Measurements from ENCODE around the gene SPINK2.

SPINK2 gene, protein sequence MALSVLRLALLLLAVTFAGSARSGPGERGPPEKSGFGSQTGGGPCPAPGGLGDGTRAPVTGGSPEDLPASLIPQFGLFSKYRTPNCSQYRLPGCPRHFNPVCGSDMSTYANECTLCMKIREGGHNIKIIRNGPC

DNA sequence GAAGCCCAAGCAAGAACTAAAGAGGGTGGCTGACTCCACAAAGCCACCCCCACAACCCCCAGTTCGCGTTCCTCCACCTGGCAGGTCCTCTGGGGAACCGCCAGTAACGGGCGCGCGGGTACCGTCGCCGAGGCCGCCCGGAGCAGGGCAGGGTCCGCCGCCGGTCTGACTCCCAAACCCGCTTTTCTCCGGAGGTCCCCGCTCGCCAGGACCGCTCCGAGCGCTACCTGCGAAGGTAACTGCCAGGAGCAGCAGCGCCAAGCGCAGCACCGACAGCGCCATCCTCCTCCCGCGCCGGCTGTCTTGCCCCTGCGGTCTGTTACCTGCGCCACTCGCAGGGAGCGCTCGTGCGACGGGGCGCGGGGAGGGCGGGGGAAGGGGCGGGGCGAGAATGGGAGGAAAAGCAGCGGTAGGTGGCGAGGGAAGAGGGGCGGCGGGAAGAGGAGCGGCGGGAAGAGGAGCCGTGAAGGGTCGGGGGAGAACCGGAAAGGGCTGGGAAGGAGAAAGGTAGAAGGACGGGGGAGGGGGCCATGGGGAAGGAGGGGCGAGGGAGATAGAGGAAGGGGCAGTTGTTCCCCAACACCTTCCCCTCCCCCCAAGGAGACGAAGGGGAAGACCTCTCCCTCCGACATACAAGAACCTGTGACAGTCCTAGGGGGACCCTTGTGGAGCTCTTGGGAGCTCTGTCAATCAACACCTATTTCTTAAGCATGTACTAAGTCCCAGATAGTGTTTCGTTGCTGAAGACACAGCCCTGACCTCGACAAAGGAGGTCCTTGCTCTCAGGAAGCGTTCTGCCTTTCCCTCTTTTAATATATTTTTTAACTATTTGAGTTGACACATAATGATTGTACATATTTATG is at the start of gene SPINK2:
TSS of gene SPINK2 (minus strand) at position 321 of the 863 bp plus-strand sequence. CDS start at position 282, 39 bp downstream.
- no peak for DNase-seq

DNA sequence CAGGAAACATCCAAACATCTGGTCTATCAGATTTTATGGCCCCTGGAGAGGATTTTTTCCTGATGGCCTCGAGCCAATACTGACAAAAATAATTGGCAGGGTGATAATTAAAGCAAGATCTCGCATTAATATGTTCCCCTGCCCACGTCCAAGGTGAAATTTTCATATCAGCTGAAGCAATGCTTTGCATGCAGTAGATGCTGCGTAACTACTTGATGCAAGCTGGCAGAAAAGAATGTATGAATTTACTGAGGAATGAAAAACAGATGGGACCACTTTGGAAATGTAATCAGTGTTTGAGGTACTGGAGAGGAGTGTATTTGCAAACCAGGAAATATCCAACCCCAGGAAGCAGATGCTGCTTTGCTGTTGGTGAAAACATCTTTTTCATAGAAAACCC is 49.4 kb upstream of the SPINK2 start:
- DNase-seq = no peak

DNA sequence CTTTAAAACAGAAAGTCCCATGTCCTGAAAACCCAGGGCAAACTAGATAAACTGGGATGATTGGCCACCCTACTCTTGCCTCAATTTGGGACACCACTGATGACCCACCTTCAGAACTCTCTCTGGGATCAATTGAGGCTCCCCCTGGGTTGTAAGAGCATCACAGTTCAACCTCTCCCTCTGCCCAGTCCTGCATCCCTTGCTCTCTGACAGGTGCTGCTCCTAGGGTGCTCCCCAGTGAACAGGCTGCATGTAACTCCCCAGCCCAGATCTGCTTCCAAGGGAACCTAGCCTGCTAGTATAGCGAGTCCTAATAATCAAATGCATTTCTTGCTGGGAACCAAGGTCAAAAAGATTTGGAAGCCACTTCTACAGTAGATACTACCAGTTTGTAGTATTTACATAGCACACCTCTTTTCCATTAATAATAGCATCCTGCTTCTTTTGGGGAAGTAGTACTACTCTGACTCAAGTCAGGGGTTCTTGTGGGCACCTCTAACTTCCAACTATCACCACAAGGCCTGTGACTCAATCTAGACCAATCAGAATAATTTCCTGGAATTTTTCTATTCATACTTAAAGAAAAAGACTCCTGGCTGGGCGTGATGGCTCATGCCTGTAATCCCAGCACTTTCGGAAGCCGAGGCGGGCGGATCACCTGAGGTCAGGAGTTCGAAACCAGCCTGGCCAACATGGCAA is 42.1 kb upstream of the SPINK2 start:
- peak; percentile 20 for DNase-seq

DNA sequence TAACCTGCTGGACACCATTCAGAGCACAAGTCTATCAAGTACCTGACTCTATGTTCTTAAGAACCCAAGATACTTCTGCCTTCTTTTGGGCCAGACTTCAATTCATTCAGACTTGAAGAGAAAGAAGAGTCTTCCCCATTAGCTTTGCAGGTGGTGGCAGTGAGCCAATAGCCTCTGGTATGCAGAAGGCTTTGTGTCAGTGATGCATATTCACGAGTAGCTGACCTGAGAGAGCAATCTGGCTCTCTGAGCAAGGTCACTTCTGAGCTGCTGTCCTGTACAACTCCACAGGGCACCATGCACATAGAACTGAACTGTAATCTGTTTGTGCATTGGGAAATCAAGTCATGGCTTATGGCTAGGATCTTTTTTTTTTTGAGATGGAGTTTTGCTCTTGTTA is 39.9 kb upstream of the SPINK2 start:
- no peak for DNase-seq

DNA sequence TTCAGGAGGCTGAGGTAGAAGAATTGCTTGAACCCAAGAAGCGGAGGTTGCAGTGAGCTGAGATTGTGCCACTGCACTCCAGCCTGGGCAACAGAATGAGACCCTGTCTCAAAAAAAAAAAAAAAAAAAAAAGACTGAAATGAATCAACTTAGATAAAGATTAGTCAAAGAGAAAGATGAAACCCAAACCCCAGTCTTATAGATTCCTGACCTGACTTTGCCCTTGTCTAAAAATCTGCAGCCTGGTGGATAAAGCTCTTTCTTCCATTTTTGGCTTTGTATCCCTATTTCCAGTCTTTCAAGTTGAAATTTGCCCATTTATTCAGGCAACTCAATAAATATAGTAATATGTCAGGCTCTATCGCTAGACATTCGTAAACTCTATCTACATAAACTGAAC is 39.3 kb upstream of the SPINK2 start:
- DNase-seq = no peak

DNA sequence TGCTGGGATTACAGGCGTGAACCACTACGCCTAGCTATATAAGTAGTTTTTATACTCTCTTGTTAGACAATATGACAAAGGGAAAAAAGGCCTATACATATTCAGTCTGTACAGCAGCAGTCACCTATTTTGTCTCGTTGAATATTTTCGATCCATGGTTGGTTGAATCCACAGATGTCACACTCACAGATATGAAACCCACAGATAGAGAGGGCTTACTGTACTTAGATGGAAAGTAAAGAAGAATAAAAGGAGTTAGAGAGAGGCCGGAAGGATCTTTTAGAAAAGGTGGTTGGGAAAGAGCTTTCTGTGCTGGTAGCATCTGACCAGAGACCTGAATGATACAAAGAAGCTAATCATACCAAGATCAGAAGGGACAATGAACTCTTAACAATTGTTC is 38.3 kb upstream of the SPINK2 start:
- no peak for DNase-seq

DNA sequence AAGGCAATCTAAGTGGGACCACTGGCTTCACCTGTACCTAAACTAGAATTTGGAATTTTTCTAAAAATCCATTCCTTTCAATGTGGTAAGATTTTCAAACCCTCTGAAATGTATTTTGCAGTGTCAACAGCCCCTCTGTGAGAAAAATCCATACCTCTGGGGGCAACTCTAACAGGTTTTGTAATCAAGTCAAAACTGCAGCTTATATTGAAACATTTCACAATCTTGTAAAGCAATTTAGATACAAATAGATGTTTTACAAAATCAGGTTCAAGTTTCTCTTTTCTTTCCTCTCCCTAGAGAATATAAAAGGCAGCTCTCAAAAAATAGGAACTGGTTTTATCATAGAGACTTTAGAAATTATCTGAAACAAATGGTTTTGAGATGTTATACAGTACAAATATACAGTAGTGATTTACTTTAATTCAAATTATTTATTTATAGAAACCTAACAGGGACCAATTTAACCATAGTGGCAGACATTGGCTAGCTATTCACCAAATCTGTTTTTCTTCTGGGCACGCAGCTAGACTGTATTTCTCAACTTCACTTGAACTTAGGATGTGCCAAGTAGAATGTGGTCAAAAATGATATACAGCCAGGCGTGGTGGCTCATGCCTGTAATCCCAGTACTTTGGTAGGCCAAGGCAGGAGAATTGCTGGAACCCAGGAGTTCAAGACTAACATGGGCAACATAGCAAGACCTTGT is 36.3 kb upstream of the SPINK2 start:
- no peak for DNase-seq

DNA sequence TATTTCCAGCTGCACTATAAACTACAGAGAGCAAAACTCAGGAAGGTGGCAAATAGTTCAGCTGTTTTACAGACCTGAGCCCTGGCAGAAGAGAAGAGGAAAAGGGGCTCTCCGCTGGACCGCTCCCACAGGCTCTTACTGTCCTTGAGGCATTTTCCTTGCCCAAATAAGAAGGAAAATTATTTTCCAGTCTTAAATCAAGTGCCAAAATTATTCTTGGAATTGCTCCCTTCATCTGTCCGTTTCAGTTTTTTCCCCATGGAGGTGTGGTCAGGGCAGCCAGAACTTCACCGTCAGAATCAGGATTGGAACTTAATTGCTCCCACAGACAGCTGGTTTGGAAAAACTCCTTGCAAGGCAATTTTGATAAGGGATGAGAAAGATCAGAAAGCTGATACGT is 35.2 kb upstream of the SPINK2 start:
- no peak for DNase-seq

DNA sequence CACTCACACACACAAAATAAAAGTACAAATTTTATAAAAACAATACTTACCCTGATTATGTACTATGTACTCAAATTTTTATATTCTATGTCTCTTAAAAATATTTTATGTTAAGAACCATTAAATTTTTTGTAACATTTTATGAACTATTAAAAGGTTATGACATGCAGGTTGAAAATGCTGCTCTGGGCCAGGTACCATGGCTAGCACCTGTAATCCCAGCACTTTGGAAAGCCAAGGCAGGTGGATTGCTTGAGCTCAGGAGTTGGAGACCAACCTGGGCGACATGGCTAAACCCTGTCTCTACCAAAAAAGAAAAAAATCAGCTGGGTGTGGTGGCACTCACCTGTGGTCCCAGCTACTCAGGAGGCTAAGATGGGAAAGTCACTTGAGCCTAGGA is 29.4 kb upstream of the SPINK2 start:
- DNase-seq = no peak

DNA sequence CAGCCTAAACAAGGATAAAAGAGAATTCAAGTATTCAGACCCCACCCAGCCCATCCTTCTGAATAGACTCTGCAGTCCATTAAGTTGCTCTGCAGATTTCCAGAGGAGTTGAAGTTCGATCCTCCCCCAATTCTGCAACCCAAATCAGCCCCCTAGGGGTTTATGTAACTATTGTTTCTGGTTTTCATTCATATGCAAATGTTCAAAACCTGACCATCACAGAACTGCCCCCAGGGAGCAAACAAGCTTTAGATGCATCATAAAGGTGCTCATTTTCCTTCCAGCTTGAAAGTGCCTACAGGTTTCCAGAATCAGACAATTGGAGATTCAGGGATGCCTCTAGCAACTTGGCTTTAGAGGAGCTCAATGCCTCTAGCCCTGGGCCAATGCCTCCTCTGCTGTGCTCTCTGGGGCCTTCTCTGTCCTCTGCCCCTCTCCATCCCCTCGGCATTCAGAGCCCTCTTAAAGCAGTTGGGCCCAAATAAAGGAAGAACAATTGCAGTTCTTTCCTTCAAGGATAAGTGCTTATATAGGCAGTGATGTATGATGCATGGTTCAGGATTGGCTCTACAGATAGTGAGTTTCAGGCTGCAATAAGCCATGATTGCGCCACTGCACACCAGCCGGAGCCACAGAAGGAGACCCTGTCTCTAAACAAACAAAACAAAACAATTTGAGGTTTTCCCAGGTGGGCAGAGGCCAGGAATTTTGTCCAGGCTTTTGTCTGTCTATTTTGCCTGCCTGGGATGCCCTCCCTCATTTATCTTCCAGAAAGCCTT is 23.5 kb upstream of the SPINK2 start:
- DNase-seq = no peak

DNA sequence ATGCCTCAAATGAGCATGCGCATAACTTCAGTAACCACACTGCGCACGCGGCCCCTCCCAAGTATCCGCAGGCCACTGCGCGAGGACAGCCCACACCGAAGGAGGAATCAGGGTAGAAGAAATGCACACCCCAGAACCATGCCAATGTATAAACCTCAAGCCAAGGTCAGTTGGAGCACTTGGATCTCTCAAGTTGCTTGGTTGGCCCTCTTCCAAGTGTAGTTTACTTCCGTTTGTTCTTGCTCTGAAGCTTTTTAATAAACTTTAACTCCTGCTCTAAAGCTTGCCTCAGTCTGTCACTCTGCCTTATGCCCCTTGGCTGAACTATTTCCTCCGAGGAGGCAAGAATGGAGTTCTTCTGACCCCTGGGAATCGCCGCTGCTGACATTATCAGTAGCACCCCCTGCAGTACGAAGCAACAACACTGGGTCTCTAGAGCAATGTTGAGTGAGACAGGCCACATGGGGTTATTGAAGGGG is 22.0 kb upstream of the SPINK2 start:
- DNase-seq = no peak

DNA sequence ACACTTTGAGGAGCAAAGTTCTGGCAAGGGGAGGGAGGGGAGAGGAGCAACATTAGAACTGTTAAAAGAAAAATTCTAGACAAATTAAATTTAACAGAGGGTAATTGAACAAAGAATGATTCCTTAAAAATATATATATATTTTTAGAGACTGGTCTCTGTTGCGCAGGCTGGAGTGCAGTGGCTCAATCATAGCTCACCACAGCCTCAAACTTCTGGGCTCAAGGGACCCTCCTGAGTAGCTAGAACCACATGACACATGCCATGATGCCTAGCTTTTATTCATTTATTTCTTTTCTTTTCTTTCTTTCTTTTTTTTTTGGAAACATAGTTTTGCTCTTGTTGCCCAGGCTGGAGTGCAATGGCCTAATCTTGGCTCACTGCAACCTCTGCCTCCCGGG is 19.1 kb upstream of the SPINK2 start:
- no peak for DNase-seq

DNA sequence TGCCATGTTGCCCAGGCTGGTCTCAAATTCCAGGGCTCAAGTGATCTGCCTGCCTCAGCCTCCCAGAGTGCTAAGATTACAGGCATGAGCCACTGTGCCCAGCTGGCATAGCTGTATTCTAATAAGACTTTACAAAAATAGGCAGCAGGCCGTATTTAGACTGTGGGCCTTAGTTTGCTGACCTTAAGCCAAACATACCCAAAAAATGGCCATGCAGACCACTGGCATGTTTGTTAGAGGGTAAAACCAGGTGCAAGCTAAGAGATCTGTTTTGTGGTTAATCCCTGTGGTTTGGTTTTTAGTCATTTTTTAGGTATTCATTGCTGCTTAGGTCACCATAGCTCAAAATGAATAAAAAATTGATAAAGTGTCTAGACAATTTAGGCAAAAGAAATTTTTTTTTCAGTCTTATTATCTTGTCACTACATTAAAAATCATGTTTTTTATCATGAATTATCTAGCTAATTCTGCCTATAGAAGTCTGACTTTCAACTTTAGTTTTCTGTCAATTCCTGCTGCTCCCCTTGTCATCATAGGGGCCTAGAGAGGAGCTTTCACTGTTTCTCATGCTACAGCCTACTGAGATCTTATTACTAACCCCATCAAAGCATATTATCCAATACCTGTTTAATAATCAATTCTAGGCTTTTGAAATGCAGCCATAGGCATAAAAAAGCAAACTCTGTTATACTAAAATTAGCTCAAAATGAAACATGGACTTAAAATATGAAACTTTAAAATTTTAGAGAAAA is 7.5 kb upstream of the SPINK2 start:
- peak; percentile 29 for DNase-seq

DNA sequence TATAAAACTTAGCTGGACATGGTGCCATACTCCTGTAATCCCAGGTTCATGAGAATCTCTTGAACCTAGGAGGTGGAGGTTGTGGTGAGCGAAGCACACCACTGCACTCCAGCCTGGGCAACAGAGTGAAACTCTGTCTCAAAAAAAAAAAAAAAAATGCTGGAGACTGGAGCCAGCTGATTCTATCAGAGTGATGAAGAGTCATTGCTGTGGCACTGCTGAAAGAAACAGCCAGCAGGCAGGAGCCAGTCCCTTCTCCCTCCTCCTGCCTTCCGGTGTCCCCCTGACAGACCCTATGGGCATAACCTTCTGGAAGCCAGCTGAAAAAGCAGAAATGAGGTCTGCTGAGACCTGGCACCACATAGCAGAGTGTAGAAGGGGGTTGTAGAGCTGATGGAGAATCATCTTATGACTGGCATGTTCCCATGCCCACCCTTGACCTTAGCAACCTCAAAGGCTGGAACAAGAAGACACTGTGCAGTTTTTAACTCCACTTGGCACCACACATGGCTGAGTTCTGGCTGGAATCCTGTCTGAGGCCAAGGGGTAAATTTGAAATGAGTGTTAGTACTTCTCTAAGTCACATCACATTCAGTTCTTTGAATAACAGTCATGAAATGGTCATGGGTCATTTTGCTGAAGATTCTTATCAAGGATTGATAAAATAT is 2.6 kb upstream of the SPINK2 start:
- DNase-seq = no peak

DNA sequence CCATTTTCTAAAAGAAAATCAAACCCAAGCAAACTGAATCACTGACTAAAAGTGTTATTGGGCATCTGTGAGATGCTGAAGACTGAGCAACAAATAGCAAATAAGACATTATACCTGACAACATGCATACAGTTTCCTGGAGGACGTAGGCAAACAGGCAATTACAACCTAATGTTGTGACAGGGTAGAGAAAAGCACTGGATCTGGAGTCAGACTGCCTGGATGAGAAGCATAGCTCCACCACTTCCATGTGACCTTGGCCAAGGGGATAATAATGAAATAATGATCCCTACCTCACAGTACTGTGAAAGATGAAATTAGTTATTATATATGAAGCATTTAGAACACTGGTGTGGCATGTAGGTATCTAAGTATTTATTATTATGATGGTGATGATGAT is 2.7 kb downstream of the SPINK2 start:
- no peak for DNase-seq

DNA sequence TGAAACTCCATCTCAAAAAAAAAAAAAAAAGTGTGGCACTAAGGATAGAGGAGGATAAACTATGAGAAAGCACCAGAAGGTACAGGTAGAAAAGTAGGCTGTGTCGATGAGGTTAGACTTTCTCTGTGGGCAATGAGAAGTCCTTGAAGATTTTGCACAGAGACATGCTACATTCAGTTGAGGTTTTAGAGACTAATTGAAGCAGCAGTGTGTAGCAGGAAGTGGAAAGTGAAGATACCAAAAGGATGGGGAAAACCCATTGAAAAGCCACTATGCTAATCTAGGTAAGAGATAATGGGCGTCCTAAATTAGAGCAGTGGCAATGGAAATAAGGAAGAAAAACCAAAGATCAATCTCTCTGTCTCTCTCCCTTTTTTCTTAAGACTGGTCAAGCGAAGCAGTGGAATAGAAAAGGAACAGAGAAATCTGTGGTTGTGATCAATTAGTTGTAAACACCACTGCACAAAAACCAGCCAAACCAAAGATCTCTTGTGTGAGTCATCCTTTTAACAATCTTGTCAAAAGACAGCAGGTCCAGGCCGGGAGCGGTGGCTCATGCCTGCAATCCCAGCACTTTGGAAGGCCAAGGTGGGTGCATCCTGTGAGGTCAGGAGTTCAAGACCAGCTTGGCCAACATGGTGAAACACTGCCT is 3.5 kb downstream of the SPINK2 start:
- no peak for DNase-seq

DNA sequence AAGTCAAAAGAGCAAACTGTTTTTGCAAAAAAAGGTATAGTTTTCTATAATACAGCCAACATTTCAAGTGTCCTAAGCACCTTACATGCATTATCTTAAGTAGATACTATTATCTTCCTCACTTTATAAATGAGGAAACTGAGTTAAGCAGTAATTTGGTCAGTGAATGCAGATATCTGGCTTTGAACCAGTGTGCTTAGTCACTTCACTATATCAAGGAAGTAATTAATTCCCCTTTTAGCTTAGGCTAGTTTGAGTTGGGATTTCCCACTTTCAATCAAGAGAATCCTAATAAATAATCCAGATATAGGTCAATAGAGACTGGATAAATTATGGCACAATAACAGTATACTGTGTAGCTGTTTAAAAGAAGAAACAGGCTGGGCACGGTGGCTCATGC is 14.8 kb downstream of the SPINK2 start:
- no peak for DNase-seq

DNA sequence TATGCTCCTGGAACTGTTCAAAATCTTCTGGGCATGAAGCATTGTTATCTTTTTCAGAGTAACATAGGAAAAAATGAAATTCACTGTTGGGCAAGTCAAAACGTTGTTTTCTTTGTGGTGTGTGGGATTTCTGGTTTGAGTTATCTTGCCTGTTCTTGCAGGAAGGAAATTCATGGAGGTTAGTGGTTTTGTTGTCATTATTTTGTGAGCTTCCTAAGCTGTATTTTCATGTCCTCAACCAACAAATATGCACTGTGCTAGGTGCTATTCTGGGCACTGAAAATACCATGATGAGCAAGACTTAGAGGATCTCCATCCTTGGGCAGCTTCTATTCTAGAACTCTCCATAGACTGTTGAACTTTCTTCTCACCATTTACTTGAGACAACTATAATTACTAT is 16.9 kb downstream of the SPINK2 start:
- DNase-seq = no peak

DNA sequence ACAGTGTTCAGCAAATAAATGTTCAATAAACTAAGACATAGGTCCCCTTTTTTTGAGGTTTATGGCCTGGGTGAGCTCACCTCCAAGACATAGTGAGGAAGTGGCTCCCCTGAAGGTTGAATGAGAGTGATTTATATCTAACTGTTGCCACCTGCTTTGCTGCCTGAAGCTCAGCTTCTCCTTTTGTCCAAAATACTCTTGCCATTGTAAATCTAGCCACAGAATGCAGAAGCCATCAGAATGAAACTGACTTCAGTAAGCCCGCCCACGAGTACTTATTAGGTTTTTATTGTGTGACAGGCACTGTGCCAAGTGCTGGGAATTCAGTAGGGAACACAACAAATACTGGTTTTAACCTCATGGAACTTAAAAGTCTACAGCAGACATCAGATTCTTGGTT is 18.0 kb downstream of the SPINK2 start:
- DNase-seq = no peak
